ENCODE measurements around the gene ITGB3BP. TPM values are rescaled to one million over a fixed set of nuclear protein-coding genes. Genes with fewer than 3 reads are reported as not detected.

ITGB3BP gene
- total RNA-seq, 2 experiments from 2014 or later: 91.5 to 97.0 TPM

DNA sequence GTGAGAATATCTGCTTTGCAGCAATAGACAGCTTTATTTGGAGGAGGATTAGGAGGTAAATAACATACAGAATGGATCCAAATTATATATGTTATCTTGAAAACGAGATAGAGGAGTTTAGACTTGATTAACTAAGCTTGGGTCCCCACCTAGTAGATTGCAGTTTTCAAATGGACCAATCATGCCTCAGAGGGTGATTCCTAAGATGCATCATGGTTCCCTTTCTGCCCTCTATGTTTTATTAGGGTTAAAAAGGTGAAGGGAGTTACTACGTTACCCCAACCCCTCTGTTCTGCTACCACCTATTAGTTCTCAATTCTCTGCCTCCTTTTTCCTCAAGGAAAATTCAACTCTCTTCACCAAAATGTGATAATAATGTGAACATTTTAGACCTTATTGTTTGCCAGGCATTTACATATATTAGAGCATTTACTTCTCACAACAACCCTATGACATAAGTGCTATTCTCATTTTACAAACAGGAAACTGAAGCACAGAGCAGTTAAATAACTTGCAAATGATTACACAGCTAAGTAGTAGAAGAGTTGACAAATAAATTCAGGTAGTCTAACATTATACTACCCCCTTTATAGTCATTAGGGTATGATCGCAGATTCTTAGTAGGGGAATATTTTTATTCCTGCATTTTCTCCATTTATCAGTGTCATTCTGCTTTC lies 46.8 kb upstream of the ITGB3BP start:
- H2AFZ ChIP-seq (ENCODE audit: low read length): no peak overlapping the region
- no peaks in the 10 kb centered on the region for H3K4me1 ChIP-seq (ENCODE audit: insufficient read depth, low read length, poor library complexity, severe bottlenecking)
- POLR2A ChIA-PET: no interaction called here
- TF ChIP-seq, protein P1, sequence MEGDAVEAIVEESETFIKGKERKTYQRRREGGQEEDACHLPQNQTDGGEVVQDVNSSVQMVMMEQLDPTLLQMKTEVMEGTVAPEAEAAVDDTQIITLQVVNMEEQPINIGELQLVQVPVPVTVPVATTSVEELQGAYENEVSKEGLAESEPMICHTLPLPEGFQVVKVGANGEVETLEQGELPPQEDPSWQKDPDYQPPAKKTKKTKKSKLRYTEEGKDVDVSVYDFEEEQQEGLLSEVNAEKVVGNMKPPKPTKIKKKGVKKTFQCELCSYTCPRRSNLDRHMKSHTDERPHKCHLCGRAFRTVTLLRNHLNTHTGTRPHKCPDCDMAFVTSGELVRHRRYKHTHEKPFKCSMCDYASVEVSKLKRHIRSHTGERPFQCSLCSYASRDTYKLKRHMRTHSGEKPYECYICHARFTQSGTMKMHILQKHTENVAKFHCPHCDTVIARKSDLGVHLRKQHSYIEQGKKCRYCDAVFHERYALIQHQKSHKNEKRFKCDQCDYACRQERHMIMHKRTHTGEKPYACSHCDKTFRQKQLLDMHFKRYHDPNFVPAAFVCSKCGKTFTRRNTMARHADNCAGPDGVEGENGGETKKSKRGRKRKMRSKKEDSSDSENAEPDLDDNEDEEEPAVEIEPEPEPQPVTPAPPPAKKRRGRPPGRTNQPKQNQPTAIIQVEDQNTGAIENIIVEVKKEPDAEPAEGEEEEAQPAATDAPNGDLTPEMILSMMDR (conservative IDR thresholded peaks at IDR 0.05; ENCODE audit: low read length): no peak
- TF ChIP-seq EZH2phosphoT487 (IDR thresholded peaks at IDR 0.05; ENCODE audit: borderline replicate concordance, low read depth, low read length): no peak
- peaks cover 1% of the 10 kb centered on the region for H3K36me3 ChIP-seq (ENCODE audit: insufficient read depth, low read length)
- H3K9me2 ChIP-seq (ENCODE audit: insufficient read depth, low read length): no peaks in the 10 kb centered on the region
- intact Hi-C loops (cut with micrococcal nuclease; ENCODE audit: unreplicated experiment): no loop called here
- no peaks in the 10 kb centered on the region for H4K20me1 ChIP-seq (ENCODE audit: insufficient read depth, low read length)
- BruUV-seq (replicated peaks): no TSS peak
- H3K27ac ChIP-seq (ENCODE audit: low read depth, low read length, poor library complexity, severe bottlenecking): no peak overlapping the region
- no peak for DNase-seq (ENCODE audit: low spot score)
- H3K79me2 ChIP-seq (ENCODE audit: insufficient read depth, low read depth, low read length): no peaks in the 10 kb centered on the region
- CTCF ChIA-PET (ENCODE audit: unreplicated experiment): no interaction called here
- H3K4me3 ChIP-seq (ENCODE audit: low read depth, low read length, poor library complexity, severe bottlenecking): no peak overlapping the region
- no peak overlapping the region for H3K4me2 ChIP-seq (ENCODE audit: low read length)
- H3K9me3 ChIP-seq (ENCODE audit: low read length): no peaks in the 10 kb centered on the region

DNA sequence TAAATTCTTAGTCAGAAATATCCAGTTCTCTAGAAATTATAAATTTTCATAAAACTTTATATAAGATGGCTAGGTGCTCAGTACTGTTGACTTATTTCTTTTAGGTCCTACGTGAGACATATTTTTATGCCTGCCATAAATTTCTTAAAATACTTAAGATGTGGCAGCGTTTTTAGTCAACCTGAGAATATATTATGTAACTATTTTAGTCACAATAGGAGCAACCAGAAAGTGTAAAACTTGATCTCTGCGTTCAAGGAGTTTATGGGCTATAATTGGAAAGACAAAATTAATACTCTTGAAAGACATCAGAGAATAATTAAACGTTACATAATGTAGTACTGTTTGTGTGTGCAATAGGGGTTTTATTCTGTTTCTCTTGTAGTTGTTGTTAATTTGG lies 46.0 kb upstream of the ITGB3BP start:
- CTCF ChIA-PET (ENCODE audit: unreplicated experiment): no interaction called here
- H3K36me3 ChIP-seq (ENCODE audit: insufficient read depth, low read length): peaks cover 8% of the 10 kb centered on the region
- no peak for DNase-seq (ENCODE audit: low spot score)
- BruUV-seq (replicated peaks): no TSS peak
- no peak overlapping the region for H3K4me3 ChIP-seq (ENCODE audit: low read depth, low read length, poor library complexity, severe bottlenecking)
- H3K9me2 ChIP-seq (ENCODE audit: insufficient read depth, low read length): no peaks in the 10 kb centered on the region
- no peaks in the 10 kb centered on the region for H3K4me1 ChIP-seq (ENCODE audit: insufficient read depth, low read length, poor library complexity, severe bottlenecking)
- TF ChIP-seq EZH2phosphoT487 (IDR thresholded peaks at IDR 0.05; ENCODE audit: borderline replicate concordance, low read depth, low read length): no peak
- TF ChIP-seq, protein P1 (conservative IDR thresholded peaks at IDR 0.05; ENCODE audit: low read length): no peak
- H4K20me1 ChIP-seq (ENCODE audit: insufficient read depth, low read length): no peaks in the 10 kb centered on the region
- POLR2A ChIA-PET: no interaction called here
- no peaks in the 10 kb centered on the region for H3K79me2 ChIP-seq (ENCODE audit: insufficient read depth, low read depth, low read length)
- H3K27ac ChIP-seq (ENCODE audit: low read depth, low read length, poor library complexity, severe bottlenecking): no peak overlapping the region
- no peak overlapping the region for H3K4me2 ChIP-seq (ENCODE audit: low read length)
- H2AFZ ChIP-seq (ENCODE audit: low read length): no peak overlapping the region
- intact Hi-C loops (cut with micrococcal nuclease; ENCODE audit: unreplicated experiment): no loop called here
- no peaks in the 10 kb centered on the region for H3K9me3 ChIP-seq (ENCODE audit: low read length)

DNA sequence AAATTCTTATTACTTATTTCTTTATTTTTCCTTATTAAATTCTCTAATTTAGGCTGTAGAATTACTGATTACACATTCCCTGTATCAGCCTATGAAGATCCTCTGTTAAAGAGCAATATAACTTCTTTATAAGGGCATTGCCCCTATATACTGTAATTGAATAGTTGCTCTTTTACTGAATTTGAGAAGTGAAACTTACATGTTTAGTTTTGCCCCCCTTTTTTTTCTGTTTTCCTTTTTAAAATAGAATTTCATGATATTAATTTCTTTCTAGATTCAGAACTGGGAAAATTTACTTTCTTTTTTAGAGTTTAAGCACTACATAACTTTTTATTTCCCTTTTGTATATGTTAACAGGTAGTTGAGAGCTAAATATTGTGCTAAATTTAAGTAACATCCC lies 40.7 kb upstream of the ITGB3BP start:
- intact Hi-C loops (cut with micrococcal nuclease; ENCODE audit: unreplicated experiment): no loop called here
- no peak overlapping the region for H3K4me2 ChIP-seq (ENCODE audit: low read length)
- CTCF ChIA-PET (ENCODE audit: unreplicated experiment): interaction anchor here (0.6 kb wide), 1 partner anchor 9 kb away, joined by 3 read pairs; no protein-coding TSS in a partner anchor

More for the DNA sequence above, 40.7 kb upstream of the ITGB3BP start:
- no peak for DNase-seq (ENCODE audit: low spot score)
- Histone ChIP-seq H4K20me1 (ENCODE audit: insufficient read depth, low read length) (no peaks in the 10 kb centered on the region), H3K9me3 (ENCODE audit: low read length) (no peaks in the 10 kb centered on the region), H2AFZ (ENCODE audit: low read length) (no peak overlapping the region), H3K36me3 (ENCODE audit: insufficient read depth, low read length) (peaks cover 13% of the 10 kb centered on the region), H3K4me3 (ENCODE audit: low read depth, low read length, poor library complexity, severe bottlenecking) (no peak overlapping the region), H3K4me1 (ENCODE audit: insufficient read depth, low read length, poor library complexity, severe bottlenecking) (no peaks in the 10 kb centered on the region), H3K79me2 (ENCODE audit: insufficient read depth, low read depth, low read length) (no peaks in the 10 kb centered on the region), H3K9me2 (ENCODE audit: insufficient read depth, low read length) (no peaks in the 10 kb centered on the region), H3K27ac (ENCODE audit: low read depth, low read length, poor library complexity, severe bottlenecking) (no peak overlapping the region)
- POLR2A ChIA-PET: interaction anchor here (0.5 to 0.6 kb wide), 3 partner anchors 306 to 1880 kb away, joined by 3 to 4 read pairs (median 3); no protein-coding TSS in a partner anchor
- BruUV-seq (replicated peaks): no TSS peak
- TF ChIP-seq, protein P1 (conservative IDR thresholded peaks at IDR 0.05; ENCODE audit: low read length): no peak
- TF ChIP-seq EZH2phosphoT487 (IDR thresholded peaks at IDR 0.05; ENCODE audit: borderline replicate concordance, low read depth, low read length): no peak

All from OCI-LY7 (cell line).